ENCODE data around the gene DGKG. TPM values are rescaled to one million over a fixed set of nuclear protein-coding genes. Genes with fewer than 3 reads are reported as not detected.

Gene DGKG
- total and polyA plus RNA-seq, 9 of the 15 experiments (the other 6 are each of a cell fraction or from before 2014, with no cell fraction given) = 0.01 to 0.36 (median 0.15) TPM

DNA sequence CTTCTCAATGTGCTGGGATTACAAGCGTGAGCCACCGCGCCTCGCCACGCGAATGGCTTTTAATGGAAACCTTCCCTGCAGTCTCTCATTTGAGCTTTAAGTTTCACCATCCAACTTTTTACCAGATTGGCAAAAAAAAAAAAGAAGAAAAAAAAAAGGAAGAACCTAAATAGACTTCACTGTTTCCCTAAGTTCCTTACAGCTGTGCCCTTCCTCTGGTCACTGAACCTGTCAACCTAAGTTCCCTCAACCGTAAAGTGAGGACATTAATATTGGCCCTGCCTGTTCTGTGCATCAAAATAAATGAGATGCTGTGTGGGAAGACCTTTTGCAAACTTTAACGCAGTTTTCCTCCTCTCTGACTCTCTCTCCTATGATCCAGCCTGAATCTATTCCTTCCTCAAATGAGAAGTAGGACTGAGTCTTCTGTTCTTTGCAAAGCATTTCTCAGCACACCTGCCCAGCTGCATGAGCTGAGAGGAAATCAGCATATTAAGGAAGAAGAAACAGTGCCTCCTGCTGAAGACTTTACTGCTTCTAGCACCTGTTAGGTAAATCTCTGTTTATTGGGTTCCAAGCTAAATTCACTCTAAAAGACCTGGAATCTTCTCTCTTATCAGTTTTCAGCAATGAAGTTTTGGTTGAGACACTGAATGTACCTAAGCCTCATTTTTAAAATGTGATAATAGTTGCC, 153.6 kb downstream of the DGKG start:
- ChIA-PET CTCF (ENCODE audit: low intra/inter-chr PET ratio) (no interaction called here), POLR2A (interaction anchor here (0.7 to 1.5 kb wide), 3 partner anchors 13 to 276 kb away, joined by 3 to 5 read pairs (median 3); no protein-coding TSS in a partner anchor)
- DNase-seq (ENCODE audit: extremely low read depth in 1 of 4, low spot score in 3 of 4) (no peak), ATAC-seq (no peak), FAIRE-seq (peak; percentile 74)
- Histone ChIP-seq H3K79me2 (ENCODE audit: control insufficient read depth, insufficient read depth, low read length) (no peaks in the 10 kb centered on the region), H3K27me3 (ENCODE audit: control insufficient read depth in 2 of 2, insufficient read depth in 2 of 2, low read length in 2 of 2) (peaks cover 7 to 13% of the 10 kb centered on the region in 2 experiments; a peak in 2 of 5 replicates), H3K36me3 (ENCODE audit: control insufficient read depth, insufficient read depth, low read length) (no peaks in the 10 kb centered on the region), H3K4me2 (ENCODE audit: insufficient read depth, low read length) (no peak overlapping the region), H4K20me1 (replicated peaks; ENCODE audit: control insufficient read depth, insufficient read depth, low read length) (no peaks in the 10 kb centered on the region), H3K9ac (ENCODE audit: insufficient read depth in 1 of 2, low read depth in 2 of 2, low read length in 2 of 2) (no peak overlapping the region), H3K9me1 (ENCODE audit: control insufficient read depth, insufficient read depth, low read length) (no peaks in the 10 kb centered on the region), H2AFZ (ENCODE audit: low read depth, low read length) (no peak overlapping the region), H3K4me1 (replicated peaks in 1 of 2; ENCODE audit: control insufficient read depth in 2 of 2, insufficient read depth in 2 of 2, low read length in 2 of 2) (peaks cover 14 to 17% of the 10 kb centered on the region in 2 experiments), H3K27ac (ENCODE audit: extremely low read depth, low read depth, low read length) (no peak overlapping the region), H3K9me3 (replicated peaks; ENCODE audit: control insufficient read depth, insufficient read depth, low read depth, low read length) (no peaks in the 10 kb centered on the region), H3K4me3 (no peak overlapping the region)
- no peak for TF ChIP-seq RBBP5 (IDR thresholded peaks at IDR 0.05; ENCODE audit: borderline replicate concordance, insufficient read depth, low read length, poor library complexity, severe bottlenecking)
- TF ChIP-seq, protein P1, sequence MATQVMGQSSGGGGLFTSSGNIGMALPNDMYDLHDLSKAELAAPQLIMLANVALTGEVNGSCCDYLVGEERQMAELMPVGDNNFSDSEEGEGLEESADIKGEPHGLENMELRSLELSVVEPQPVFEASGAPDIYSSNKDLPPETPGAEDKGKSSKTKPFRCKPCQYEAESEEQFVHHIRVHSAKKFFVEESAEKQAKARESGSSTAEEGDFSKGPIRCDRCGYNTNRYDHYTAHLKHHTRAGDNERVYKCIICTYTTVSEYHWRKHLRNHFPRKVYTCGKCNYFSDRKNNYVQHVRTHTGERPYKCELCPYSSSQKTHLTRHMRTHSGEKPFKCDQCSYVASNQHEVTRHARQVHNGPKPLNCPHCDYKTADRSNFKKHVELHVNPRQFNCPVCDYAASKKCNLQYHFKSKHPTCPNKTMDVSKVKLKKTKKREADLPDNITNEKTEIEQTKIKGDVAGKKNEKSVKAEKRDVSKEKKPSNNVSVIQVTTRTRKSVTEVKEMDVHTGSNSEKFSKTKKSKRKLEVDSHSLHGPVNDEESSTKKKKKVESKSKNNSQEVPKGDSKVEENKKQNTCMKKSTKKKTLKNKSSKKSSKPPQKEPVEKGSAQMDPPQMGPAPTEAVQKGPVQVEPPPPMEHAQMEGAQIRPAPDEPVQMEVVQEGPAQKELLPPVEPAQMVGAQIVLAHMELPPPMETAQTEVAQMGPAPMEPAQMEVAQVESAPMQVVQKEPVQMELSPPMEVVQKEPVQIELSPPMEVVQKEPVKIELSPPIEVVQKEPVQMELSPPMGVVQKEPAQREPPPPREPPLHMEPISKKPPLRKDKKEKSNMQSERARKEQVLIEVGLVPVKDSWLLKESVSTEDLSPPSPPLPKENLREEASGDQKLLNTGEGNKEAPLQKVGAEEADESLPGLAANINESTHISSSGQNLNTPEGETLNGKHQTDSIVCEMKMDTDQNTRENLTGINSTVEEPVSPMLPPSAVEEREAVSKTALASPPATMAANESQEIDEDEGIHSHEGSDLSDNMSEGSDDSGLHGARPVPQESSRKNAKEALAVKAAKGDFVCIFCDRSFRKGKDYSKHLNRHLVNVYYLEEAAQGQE (IDR thresholded peaks at IDR 0.05; ENCODE audit: borderline replicate concordance) = 0 out of 2 replicates have a peak, but pooled peaks have one; percentile 3
- TF ChIP-seq, protein P1 (CRISPR knock-in tag; IDR thresholded peaks at IDR 0.05; ENCODE audit: low read depth) = no peak
- no peak for TF ChIP-seq MYNN (IDR thresholded peaks at IDR 0.05)
- no peak for TF ChIP-seq MYNN (CRISPR knock-in tag; IDR thresholded peaks at IDR 0.05)
- no peak for TF ChIP-seq EWSR1 (IDR thresholded peaks at IDR 0.05; ENCODE audit: borderline replicate concordance, low read depth, partially characterized antibody)
- peak in 1 of 2 experiments; percentile 44; a peak in 2 of 4 replicates for TF ChIP-seq RAD21 (CRISPR knock-in tag; conservative IDR thresholded peaks at IDR 0.05 in 1 of 2, IDR thresholded peaks at IDR 0.05 in 1 of 2)
- 53% methylated on average over 8 of the region's 8 CpGs for WGBS (ENCODE audit: insufficient coverage, low coverage, missing lambda C conversion rate)
- intact Hi-C loops (cut with micrococcal nuclease) (no loop called here), in situ Hi-C loops (cut with MboI) (no loop called here)
- no TSS peak for BruUV-seq (replicated peaks)
